ENCODE data around the gene MTR.

MTR gene

DNA sequence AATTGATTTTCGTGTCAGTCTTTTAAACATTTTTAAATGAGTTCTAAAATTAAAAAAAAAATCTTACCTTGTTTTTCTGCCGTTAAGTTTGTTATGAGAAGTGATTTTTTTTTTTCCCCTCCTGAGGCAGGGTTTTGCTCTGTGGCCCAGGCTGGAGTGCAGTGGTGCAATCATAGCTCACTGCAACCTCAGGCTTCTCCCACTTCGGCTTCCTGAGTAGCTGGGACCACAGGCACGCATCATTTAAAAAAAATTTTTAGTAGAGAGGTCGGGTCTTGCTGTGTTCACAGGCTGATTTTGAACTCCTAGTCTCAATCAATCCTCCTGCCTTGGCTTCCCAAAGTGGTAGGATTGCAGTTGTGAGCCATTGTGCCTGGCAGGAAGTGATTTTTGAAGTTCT, 41.1 kb downstream of the MTR start:
- TF ChIP-seq, protein P1, sequence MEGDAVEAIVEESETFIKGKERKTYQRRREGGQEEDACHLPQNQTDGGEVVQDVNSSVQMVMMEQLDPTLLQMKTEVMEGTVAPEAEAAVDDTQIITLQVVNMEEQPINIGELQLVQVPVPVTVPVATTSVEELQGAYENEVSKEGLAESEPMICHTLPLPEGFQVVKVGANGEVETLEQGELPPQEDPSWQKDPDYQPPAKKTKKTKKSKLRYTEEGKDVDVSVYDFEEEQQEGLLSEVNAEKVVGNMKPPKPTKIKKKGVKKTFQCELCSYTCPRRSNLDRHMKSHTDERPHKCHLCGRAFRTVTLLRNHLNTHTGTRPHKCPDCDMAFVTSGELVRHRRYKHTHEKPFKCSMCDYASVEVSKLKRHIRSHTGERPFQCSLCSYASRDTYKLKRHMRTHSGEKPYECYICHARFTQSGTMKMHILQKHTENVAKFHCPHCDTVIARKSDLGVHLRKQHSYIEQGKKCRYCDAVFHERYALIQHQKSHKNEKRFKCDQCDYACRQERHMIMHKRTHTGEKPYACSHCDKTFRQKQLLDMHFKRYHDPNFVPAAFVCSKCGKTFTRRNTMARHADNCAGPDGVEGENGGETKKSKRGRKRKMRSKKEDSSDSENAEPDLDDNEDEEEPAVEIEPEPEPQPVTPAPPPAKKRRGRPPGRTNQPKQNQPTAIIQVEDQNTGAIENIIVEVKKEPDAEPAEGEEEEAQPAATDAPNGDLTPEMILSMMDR (IDR thresholded peaks at IDR 0.05; ENCODE audit: insufficient read depth, low read length, poor library complexity, severe bottlenecking), result no peak
- no peak for TF ChIP-seq EZH2phosphoT487 (conservative IDR thresholded peaks at IDR 0.05; ENCODE audit: low read length)
- Histone ChIP-seq H3K27me3 (ENCODE audit: low read length) (no peaks in the 10 kb centered on the region), H3K36me3 (ENCODE audit: low read length) (peaks cover 44% of the 10 kb centered on the region), H4K20me1 (ENCODE audit: low read depth, low read length) (no peaks in the 10 kb centered on the region), H3K4me2 (ENCODE audit: low read depth, low read length, poor library complexity, severe bottlenecking) (no peak overlapping the region), H3K79me2 (ENCODE audit: insufficient read depth, low read length) (no peaks in the 10 kb centered on the region), H3K9me2 (replicated peaks; ENCODE audit: insufficient read depth, low read length) (no peaks in the 10 kb centered on the region), H3K9me3 (ENCODE audit: insufficient read depth, low read length) (no peaks in the 10 kb centered on the region), H3K9ac (ENCODE audit: low read length) (no peak overlapping the region), H3F3A (ENCODE audit: insufficient read depth) (no peaks in the 10 kb centered on the region), H2AFZ (ENCODE audit: low read depth, low read length, severe bottlenecking) (no peak overlapping the region), H3K27ac (ENCODE audit: low read depth, low read length) (no peak overlapping the region), H3K4me3 (ENCODE audit: insufficient read depth, low read length, poor library complexity, severe bottlenecking) (no peak overlapping the region)

DNA sequence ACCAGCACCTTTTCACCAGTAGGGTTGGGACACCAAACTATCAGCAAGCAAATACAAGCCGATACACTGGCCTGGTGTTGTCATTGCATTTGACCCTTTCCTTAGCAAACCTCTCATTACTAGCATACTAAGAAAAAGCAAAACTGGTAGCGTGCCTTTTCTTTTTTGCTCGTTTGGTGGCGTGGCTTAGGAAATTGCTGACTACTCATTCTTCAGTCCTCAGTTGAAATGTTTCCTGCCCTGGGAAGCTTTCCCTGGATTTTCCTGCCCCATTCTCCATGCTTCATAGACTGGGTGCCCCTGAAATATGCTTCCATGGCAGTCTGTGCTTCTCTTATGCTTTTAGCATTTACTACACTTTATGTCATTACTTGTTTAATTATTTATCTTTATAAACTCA, 42.0 kb downstream of the MTR start:
- no peak overlapping the region for H3K4me2 ChIP-seq (ENCODE audit: low read depth, low read length, poor library complexity, severe bottlenecking)
- no peak overlapping the region for H2AFZ ChIP-seq (ENCODE audit: low read depth, low read length, severe bottlenecking)
- peaks cover 48% of the 10 kb centered on the region for H3K36me3 ChIP-seq (ENCODE audit: low read length)
- H4K20me1 ChIP-seq (ENCODE audit: low read depth, low read length), result no peaks in the 10 kb centered on the region
- no peak for TF ChIP-seq EZH2phosphoT487 (conservative IDR thresholded peaks at IDR 0.05; ENCODE audit: low read length)
- TF ChIP-seq, protein P1 (IDR thresholded peaks at IDR 0.05; ENCODE audit: insufficient read depth, low read length, poor library complexity, severe bottlenecking), result no peak
- no peaks in the 10 kb centered on the region for H3K79me2 ChIP-seq (ENCODE audit: insufficient read depth, low read length)
- H3K9me2 ChIP-seq (replicated peaks; ENCODE audit: insufficient read depth, low read length), result no peaks in the 10 kb centered on the region
- no peak overlapping the region for H3K9ac ChIP-seq (ENCODE audit: low read length)
- no peaks in the 10 kb centered on the region for H3K27me3 ChIP-seq (ENCODE audit: low read length)
- H3K4me3 ChIP-seq (ENCODE audit: insufficient read depth, low read length, poor library complexity, severe bottlenecking), result no peak overlapping the region
- no peaks in the 10 kb centered on the region for H3F3A ChIP-seq (ENCODE audit: insufficient read depth)
- no peaks in the 10 kb centered on the region for H3K9me3 ChIP-seq (ENCODE audit: insufficient read depth, low read length)
- no peak overlapping the region for H3K27ac ChIP-seq (ENCODE audit: low read depth, low read length)

DNA sequence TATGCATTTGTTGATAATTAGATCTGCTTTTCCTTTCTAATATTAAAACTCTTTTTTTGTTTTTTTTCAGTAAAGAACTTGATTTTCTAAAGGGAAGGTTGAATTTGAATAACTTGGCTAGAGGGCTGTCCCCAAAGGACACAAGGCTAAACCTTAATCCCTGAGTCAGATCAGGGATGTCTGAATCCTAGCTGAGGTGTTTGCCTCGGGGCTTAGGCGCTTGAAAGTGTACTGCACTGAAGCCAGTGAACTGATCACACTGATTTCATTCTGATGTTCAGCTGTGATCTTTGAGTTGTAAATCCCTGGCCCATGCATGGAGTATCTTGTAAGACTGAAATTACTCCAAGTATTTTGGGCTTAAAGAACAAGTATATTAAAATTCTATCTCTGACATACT, 42.8 kb downstream of the MTR start:
- no peak overlapping the region for H3K4me3 ChIP-seq (ENCODE audit: insufficient read depth, low read length, poor library complexity, severe bottlenecking)
- H3K27me3 ChIP-seq (ENCODE audit: low read length), result no peaks in the 10 kb centered on the region
- no peaks in the 10 kb centered on the region for H3F3A ChIP-seq (ENCODE audit: insufficient read depth)
- H3K9me2 ChIP-seq (replicated peaks; ENCODE audit: insufficient read depth, low read length), result no peaks in the 10 kb centered on the region
- no peak overlapping the region for H2AFZ ChIP-seq (ENCODE audit: low read depth, low read length, severe bottlenecking)
- no peak overlapping the region for H3K4me2 ChIP-seq (ENCODE audit: low read depth, low read length, poor library complexity, severe bottlenecking)
- H4K20me1 ChIP-seq (ENCODE audit: low read depth, low read length), result no peaks in the 10 kb centered on the region
- no peaks in the 10 kb centered on the region for H3K79me2 ChIP-seq (ENCODE audit: insufficient read depth, low read length)
- no peak for TF ChIP-seq EZH2phosphoT487 (conservative IDR thresholded peaks at IDR 0.05; ENCODE audit: low read length)
- TF ChIP-seq, protein P1 (IDR thresholded peaks at IDR 0.05; ENCODE audit: insufficient read depth, low read length, poor library complexity, severe bottlenecking), result no peak
- H3K9ac ChIP-seq (ENCODE audit: low read length), result no peak overlapping the region
- H3K27ac ChIP-seq (ENCODE audit: low read depth, low read length), result no peak overlapping the region
- H3K36me3 ChIP-seq (ENCODE audit: low read length), result peaks cover 48% of the 10 kb centered on the region
- H3K9me3 ChIP-seq (ENCODE audit: insufficient read depth, low read length), result no peaks in the 10 kb centered on the region

All from SU-DHL-6 (cell line).